ENCODE data around the gene TXNDC16.

TXNDC16 gene

DNA sequence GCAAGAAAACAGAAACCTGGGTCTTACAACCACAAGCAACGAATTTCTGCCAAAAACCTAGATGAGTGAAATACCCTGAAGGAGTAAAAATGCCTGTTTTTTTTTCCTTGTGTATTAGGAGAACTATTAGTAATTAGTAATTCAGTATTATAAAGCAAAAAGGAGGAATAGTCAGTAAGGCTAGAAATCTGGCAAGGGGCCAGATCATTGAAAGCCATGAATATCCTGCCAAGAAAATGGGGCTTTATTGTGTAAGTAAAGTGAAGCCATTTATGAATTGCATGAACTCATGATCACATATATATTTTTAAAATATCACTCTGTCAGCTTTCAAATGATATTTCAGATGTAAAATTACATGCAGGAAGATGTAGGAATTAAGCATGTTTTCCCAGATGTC, 57.9 kb downstream of the TXNDC16 start:
- CTCF ChIA-PET = interaction anchor here (0.6 kb wide), 1 partner anchor 26 kb away, joined by 5 read pairs; no protein-coding TSS in a partner anchor
- POLR2A ChIA-PET = no interaction called here

DNA sequence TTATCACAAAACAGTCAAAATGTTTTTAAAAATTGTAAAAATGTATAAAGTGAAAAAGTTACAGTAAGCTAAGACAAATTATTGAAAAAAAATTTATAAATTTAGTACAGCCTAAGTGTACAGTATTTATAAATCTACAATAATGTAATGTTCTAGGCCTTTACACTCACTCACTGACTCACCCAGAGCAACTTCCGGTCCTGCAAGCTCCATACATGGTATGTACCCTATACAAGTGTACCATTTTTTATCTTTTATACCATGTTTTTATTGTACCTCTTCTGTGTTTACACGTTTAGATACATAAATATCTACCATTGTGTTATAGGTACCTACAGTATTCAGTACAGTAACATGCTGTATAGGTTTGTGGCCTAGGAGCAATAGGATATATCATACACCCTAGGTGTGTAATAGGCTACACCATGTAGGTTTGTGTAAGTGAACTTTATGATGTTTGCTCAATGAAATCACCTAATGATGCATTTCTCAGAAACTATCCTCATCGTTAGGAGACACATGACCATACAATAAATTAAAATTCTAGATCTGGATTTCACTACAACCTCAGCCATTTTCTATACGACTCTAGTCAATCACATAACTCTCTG, 66.8 kb downstream of the TXNDC16 start:
- Histone ChIP-seq H3K27ac (ENCODE audit: extremely low read depth, low read depth, low read length) (no peak overlapping the region), H3K36me3 (ENCODE audit: control insufficient read depth in 2 of 2, insufficient read depth in 1 of 2, low read length in 2 of 2) (peaks cover 10 to 30% of the 10 kb centered on the region in 2 experiments; a peak in 2 of 3 replicates), H3K4me1 (ENCODE audit: control insufficient read depth, insufficient read depth, low read length) (no peaks in the 10 kb centered on the region), H3K4me3 (ENCODE audit: low read depth, low read length) (no peak overlapping the region), H3K9me3 (ENCODE audit: control insufficient read depth, insufficient read depth, low read depth, low read length) (no peaks in the 10 kb centered on the region)
- CTCF ChIA-PET = interaction anchor here (0.6 kb wide), 1 partner anchor 74 kb away, joined by 4 read pairs; no protein-coding TSS in a partner anchor
- POLR2A ChIA-PET = no interaction called here
- TF ChIP-seq ZNF341 (tag by site-specific recombination; IDR thresholded peaks at IDR 0.05; ENCODE audit: low read depth) (no peak), WT1 (tag by site-specific recombination; IDR thresholded peaks at IDR 0.05) (no peak), OSR2 (tag by site-specific recombination; IDR thresholded peaks at IDR 0.05) (no peak), ZNF48 (tag by site-specific recombination; IDR thresholded peaks at IDR 0.05) (no peak), ZNF169 (tag by site-specific recombination; IDR thresholded peaks at IDR 0.05) (no peak), ZNF768 (tag by site-specific recombination; IDR thresholded peaks at IDR 0.05) (no peak), ZBTB20 (tag by site-specific recombination; IDR thresholded peaks at IDR 0.05) (no peak), ZNF449 (tag by site-specific recombination; IDR thresholded peaks at IDR 0.05) (no peak), ZBTB8A (tag by site-specific recombination; IDR thresholded peaks at IDR 0.05) (no peak), ZNF211 (tag by site-specific recombination; IDR thresholded peaks at IDR 0.05; ENCODE audit: low read depth) (no peak), ZNF510 (tag by site-specific recombination; IDR thresholded peaks at IDR 0.05; ENCODE audit: insufficient replicate concordance) (no peak), ZNF639 (tag by site-specific recombination; IDR thresholded peaks at IDR 0.05) (no peak)
- TF ChIP-seq, protein P1, sequence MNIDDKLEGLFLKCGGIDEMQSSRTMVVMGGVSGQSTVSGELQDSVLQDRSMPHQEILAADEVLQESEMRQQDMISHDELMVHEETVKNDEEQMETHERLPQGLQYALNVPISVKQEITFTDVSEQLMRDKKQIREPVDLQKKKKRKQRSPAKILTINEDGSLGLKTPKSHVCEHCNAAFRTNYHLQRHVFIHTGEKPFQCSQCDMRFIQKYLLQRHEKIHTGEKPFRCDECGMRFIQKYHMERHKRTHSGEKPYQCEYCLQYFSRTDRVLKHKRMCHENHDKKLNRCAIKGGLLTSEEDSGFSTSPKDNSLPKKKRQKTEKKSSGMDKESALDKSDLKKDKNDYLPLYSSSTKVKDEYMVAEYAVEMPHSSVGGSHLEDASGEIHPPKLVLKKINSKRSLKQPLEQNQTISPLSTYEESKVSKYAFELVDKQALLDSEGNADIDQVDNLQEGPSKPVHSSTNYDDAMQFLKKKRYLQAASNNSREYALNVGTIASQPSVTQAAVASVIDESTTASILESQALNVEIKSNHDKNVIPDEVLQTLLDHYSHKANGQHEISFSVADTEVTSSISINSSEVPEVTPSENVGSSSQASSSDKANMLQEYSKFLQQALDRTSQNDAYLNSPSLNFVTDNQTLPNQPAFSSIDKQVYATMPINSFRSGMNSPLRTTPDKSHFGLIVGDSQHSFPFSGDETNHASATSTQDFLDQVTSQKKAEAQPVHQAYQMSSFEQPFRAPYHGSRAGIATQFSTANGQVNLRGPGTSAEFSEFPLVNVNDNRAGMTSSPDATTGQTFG (tag by site-specific recombination; IDR thresholded peaks at IDR 0.05; ENCODE audit: borderline replicate concordance) = no peak
- TF ChIP-seq, protein P2, sequence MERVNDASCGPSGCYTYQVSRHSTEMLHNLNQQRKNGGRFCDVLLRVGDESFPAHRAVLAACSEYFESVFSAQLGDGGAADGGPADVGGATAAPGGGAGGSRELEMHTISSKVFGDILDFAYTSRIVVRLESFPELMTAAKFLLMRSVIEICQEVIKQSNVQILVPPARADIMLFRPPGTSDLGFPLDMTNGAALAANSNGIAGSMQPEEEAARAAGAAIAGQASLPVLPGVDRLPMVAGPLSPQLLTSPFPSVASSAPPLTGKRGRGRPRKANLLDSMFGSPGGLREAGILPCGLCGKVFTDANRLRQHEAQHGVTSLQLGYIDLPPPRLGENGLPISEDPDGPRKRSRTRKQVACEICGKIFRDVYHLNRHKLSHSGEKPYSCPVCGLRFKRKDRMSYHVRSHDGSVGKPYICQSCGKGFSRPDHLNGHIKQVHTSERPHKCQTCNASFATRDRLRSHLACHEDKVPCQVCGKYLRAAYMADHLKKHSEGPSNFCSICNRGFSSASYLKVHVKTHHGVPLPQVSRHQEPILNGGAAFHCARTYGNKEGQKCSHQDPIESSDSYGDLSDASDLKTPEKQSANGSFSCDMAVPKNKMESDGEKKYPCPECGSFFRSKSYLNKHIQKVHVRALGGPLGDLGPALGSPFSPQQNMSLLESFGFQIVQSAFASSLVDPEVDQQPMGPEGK (tag by site-specific recombination; IDR thresholded peaks at IDR 0.05) = no peak
- TF ChIP-seq, protein P3, sequence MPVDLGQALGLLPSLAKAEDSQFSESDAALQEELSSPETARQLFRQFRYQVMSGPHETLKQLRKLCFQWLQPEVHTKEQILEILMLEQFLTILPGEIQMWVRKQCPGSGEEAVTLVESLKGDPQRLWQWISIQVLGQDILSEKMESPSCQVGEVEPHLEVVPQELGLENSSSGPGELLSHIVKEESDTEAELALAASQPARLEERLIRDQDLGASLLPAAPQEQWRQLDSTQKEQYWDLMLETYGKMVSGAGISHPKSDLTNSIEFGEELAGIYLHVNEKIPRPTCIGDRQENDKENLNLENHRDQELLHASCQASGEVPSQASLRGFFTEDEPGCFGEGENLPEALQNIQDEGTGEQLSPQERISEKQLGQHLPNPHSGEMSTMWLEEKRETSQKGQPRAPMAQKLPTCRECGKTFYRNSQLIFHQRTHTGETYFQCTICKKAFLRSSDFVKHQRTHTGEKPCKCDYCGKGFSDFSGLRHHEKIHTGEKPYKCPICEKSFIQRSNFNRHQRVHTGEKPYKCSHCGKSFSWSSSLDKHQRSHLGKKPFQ (tag by site-specific recombination; IDR thresholded peaks at IDR 0.05) = no peak

More for the DNA sequence above, 57.9 kb downstream of the TXNDC16 start:
- TF ChIP-seq, protein P4, sequence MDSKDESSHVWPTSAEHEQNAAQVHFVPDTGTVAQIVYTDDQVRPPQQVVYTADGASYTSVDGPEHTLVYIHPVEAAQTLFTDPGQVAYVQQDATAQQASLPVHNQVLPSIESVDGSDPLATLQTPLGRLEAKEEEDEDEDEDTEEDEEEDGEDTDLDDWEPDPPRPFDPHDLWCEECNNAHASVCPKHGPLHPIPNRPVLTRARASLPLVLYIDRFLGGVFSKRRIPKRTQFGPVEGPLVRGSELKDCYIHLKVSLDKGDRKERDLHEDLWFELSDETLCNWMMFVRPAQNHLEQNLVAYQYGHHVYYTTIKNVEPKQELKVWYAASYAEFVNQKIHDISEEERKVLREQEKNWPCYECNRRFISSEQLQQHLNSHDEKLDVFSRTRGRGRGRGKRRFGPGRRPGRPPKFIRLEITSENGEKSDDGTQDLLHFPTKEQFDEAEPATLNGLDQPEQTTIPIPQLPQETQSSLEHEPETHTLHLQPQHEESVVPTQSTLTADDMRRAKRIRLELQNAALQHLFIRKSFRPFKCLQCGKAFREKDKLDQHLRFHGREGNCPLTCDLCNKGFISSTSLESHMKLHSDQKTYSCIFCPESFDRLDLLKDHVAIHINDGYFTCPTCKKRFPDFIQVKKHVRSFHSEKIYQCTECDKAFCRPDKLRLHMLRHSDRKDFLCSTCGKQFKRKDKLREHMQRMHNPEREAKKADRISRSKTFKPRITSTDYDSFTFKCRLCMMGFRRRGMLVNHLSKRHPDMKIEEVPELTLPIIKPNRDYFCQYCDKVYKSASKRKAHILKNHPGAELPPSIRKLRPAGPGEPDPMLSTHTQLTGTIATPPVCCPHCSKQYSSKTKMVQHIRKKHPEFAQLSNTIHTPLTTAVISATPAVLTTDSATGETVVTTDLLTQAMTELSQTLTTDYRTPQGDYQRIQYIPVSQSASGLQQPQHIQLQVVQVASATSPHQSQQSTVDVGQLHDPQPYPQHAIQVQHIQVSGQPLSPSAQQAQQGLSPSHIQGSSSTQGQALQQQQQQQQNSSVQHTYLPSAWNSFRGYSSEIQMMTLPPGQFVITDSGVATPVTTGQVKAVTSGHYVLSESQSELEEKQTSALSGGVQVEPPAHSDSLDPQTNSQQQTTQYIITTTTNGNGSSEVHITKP (tag by site-specific recombination; IDR thresholded peaks at IDR 0.05) = no peak
- no peak for TF ChIP-seq ZNF302 (tag by site-specific recombination; IDR thresholded peaks at IDR 0.05; ENCODE audit: low read depth)
- Histone ChIP-seq H3K4me1 (ENCODE audit: control insufficient read depth, insufficient read depth, low read length) (no peaks in the 10 kb centered on the region), H3K9me3 (ENCODE audit: control insufficient read depth, insufficient read depth, low read depth, low read length) (no peaks in the 10 kb centered on the region), H3K27ac (ENCODE audit: extremely low read depth, low read depth, low read length) (no peak overlapping the region), H3K4me3 (ENCODE audit: low read depth, low read length) (no peak overlapping the region), H3K36me3 (ENCODE audit: control insufficient read depth in 2 of 2, insufficient read depth in 1 of 2, low read length in 2 of 2) (peaks cover 8 to 14% of the 10 kb centered on the region in 2 experiments; a peak in 2 of 3 replicates)

All from HEK293 (cell line).